ENCODE data around the gene KCNV2. TPM values are rescaled to one million over a fixed set of nuclear protein-coding genes. Genes with fewer than 3 reads are reported as not detected.

KCNV2 gene
- total and polyA plus RNA-seq, 2 donors (not counting 1 experiment from before 2014, with no cell fraction given) = not detected

DNA sequence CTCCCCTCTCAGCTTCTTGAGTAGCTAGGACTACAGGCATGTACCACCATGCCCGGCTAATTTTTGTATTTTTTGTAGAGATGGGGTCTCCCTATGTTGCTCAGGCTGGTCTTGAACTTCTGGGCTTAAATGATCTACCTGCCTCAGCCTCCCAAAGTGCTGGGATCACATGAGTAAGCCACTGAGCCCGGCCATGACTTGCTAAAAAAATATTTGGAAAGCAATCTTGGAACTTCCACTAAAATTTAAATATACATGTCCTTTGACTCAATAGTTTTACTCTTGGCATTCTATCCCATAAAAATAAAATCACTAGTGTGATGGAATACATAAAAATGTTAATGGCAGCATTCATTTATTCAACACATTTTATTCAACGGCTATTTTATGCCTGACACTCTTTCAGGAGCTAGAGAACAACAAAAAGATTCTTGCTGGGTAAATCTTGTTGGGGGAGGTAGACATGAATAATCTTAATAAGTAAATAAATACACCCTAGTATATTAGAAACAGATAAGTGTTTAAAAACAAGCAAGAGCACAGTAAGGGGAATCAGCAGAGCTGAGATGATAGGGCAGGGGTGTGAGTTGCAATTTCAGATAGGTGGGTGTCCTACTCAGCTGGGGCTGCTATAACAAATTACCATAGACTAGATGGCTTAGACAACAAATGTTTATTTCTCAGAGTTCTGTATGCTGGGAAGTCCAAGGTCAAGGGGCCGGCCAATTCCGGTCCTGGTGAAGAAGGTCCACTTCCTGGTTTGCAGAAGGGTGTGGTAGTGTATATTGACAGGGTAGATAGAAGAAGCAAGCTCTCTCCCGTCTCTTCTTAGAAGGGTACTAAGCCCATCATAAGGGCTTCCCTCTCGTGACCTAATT lies 50.7 kb downstream of the KCNV2 start:
- Mint-ChIP-seq H3K4me1 (peaks cover 2% of the 10 kb centered on the region), H3K9me3 (ENCODE audit: insufficient read depth) (no peaks in the 10 kb centered on the region), H3K4me3 (no peak overlapping the region), H3K27me3 (no peaks in the 10 kb centered on the region), H3K27ac (no peak overlapping the region)
- intact Hi-C loops (cut with micrococcal nuclease) = no loop called here
- Histone ChIP-seq H3K4me3 (ENCODE audit: control extremely low read depth in 1 of 5, extremely low read depth in 1 of 5, insufficient read depth in 1 of 5, low read depth in 2 of 5, low read length in 4 of 5) (no peak overlapping the region), H3K4me1 (ENCODE audit: control insufficient read depth in 2 of 2, insufficient read depth in 2 of 2, low read length in 2 of 2) (no peaks in the 10 kb centered on the region), H3K27me3 (replicated peaks in 1 of 4; ENCODE audit: control extremely low read depth in 1 of 4, control insufficient read depth in 3 of 4, insufficient read depth in 4 of 4, low read length in 3 of 4) (no peaks in the 10 kb centered on the region), H2AFZ (ENCODE audit: insufficient read depth, low read depth, low read length, poor library complexity, severe bottlenecking) (no peak overlapping the region), H3K36me3 (replicated peaks in 1 of 2; ENCODE audit: control extremely low read depth in 1 of 2, control insufficient read depth in 1 of 2, extremely low read depth in 1 of 2, insufficient read depth in 2 of 2, low read length in 1 of 2) (peaks cover 0 to 9% of the 10 kb centered on the region in 2 experiments), H3K4me2 (replicated peaks; ENCODE audit: low read depth, low read length, poor library complexity, severe bottlenecking) (no peak overlapping the region), H3K9me3 (ENCODE audit: control extremely low read depth in 1 of 3, control insufficient read depth in 2 of 3, insufficient read depth in 1 of 3, low read length in 2 of 3) (no peaks in the 10 kb centered on the region), H3K9ac (ENCODE audit: low read length) (no peak overlapping the region), H3K79me2 (ENCODE audit: control insufficient read depth, insufficient read depth, low read length) (no peaks in the 10 kb centered on the region), H4K20me1 (ENCODE audit: control insufficient read depth, insufficient read depth, low read length, poor library complexity, severe bottlenecking) (no peaks in the 10 kb centered on the region), H3K27ac (ENCODE audit: low read length in 2 of 2) (no peak overlapping the region)
- ChIA-PET POLR2A (no interaction called here), CTCF (no interaction called here)
- WGBS (ENCODE audit: insufficient coverage) = 100% methylated on average over 2 of the region's 7 CpGs
- ATAC-seq (ENCODE audit: low read depth) (no peak), DNase-seq (no peak)
- TF ChIP-seq CTCF (IDR thresholded peaks at IDR 0.05) (no peak), EZH2 (IDR thresholded peaks at IDR 0.05; ENCODE audit: borderline replicate concordance, insufficient read depth, low read depth, low read length, poor library complexity, severe bottlenecking) (no peak)

DNA sequence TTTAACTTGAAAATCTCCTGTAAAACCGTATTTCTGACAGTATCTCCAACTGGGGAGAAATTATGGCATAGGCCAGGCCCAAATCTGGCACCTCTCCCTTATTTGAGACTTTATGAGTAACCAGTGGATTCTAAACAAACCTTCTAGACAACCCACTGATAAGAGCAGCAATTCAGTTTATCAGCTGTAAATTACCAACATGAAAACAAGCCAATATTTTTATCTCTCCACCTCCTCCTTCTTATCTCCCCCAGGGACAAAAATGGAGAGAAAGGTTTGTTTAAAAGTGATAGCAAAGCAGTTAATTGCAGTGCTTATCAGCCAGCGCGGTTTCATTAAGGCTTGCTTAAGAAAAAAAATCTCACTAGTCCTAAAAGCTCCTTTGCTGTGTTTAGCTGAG lies 53.8 kb downstream of the KCNV2 start:
- Mint-ChIP-seq H3K27ac (no peak overlapping the region), H3K4me3 (no peak overlapping the region), H3K4me1 (no peaks in the 10 kb centered on the region), H3K27me3 (no peaks in the 10 kb centered on the region), H3K9me3 (ENCODE audit: insufficient read depth) (peaks cover 13% of the 10 kb centered on the region)
- Histone ChIP-seq H3K4me1 (ENCODE audit: control insufficient read depth in 2 of 2, insufficient read depth in 2 of 2, low read length in 2 of 2) (no peaks in the 10 kb centered on the region), H2AFZ (ENCODE audit: insufficient read depth, low read depth, low read length, poor library complexity, severe bottlenecking) (no peak overlapping the region), H3K79me2 (ENCODE audit: control insufficient read depth, insufficient read depth, low read length) (no peaks in the 10 kb centered on the region), H3K9ac (ENCODE audit: low read length) (no peak overlapping the region), H3K27ac (ENCODE audit: low read length in 2 of 2) (no peak overlapping the region), H3K9me3 (ENCODE audit: control extremely low read depth in 1 of 3, control insufficient read depth in 2 of 3, insufficient read depth in 1 of 3, low read length in 2 of 3) (peaks cover 2 to 8% (median 5%) of the 10 kb centered on the region in 3 donors), H3K4me3 (ENCODE audit: control extremely low read depth in 1 of 5, extremely low read depth in 1 of 5, insufficient read depth in 1 of 5, low read depth in 2 of 5, low read length in 4 of 5) (no peak overlapping the region), H3K27me3 (replicated peaks in 1 of 4; ENCODE audit: control extremely low read depth in 1 of 4, control insufficient read depth in 3 of 4, insufficient read depth in 4 of 4, low read length in 3 of 4) (no peaks in the 10 kb centered on the region), H3K36me3 (replicated peaks in 1 of 2; ENCODE audit: control extremely low read depth in 1 of 2, control insufficient read depth in 1 of 2, extremely low read depth in 1 of 2, insufficient read depth in 2 of 2, low read length in 1 of 2) (peaks cover under 1 to 23% of the 10 kb centered on the region in 2 experiments), H4K20me1 (ENCODE audit: control insufficient read depth, insufficient read depth, low read length, poor library complexity, severe bottlenecking) (no peaks in the 10 kb centered on the region), H3K4me2 (replicated peaks; ENCODE audit: low read depth, low read length, poor library complexity, severe bottlenecking) (no peak overlapping the region)
- intact Hi-C loops (cut with micrococcal nuclease) = no loop called here
- TF ChIP-seq CTCF (IDR thresholded peaks at IDR 0.05) = no peak
- TF ChIP-seq EZH2 (IDR thresholded peaks at IDR 0.05; ENCODE audit: borderline replicate concordance, insufficient read depth, low read depth, low read length, poor library complexity, severe bottlenecking) = no peak
- WGBS (ENCODE audit: insufficient coverage) = 100% methylated on average over 1 of the region's 3 CpGs
- POLR2A ChIA-PET = no interaction called here
- CTCF ChIA-PET = no interaction called here
- DNase-seq (no peak), ATAC-seq (ENCODE audit: low read depth) (no peak)

Data from B cell (primary cell).